Amygdala (tissue), 56 donors: ENCODE measurements around the gene PHACTR3.
A peak's percentile ranks its signal among the peaks of the same experiment; 100 is the strongest.
"Not testable (repeated sequence)": the region's sequence is repeated elsewhere in the genome, so short reads cannot be mapped to it uniquely, and the experiment has no call there.

Experiments
- DNase-seq, 56 donors: peaks; one replicate each; lab custom pipeline; 2025; lab: John Stamatoyannopoulos, UW

PHACTR3 gene

GRCh38 chr20:59603781-59604541 lies at the start of gene PHACTR3:
Gene PHACTR3 (plus strand): TSS chr20:59604540. CDS start chr20:59605015, 475 bp downstream.
- DNase-seq, result peak in 47 of 56 donors; percentile 23 to 82 (median 65)

- DNase-seq, result not testable (repeated sequence)
Observed at GRCh38 chr20:59557733-59558529, 46.4 kb upstream of the PHACTR3 start.

- DNase-seq, result no peak
Observed at GRCh38 chr20:59559024-59559817, 45.1 kb upstream of the PHACTR3 start.

- no peak for DNase-seq
Observed at GRCh38 chr20:59559863-59560262, 44.5 kb upstream of the PHACTR3 start.

- peak in 1 of 56 donors; percentile 29 for DNase-seq
Observed at GRCh38 chr20:59560588-59561227, 43.6 kb upstream of the PHACTR3 start.

- DNase-seq, result no peak
Observed at GRCh38 chr20:59561228-59561605, 43.1 kb upstream of the PHACTR3 start.

GRCh38 chr20:59561614-59562277 lies 42.6 kb upstream of the PHACTR3 start:
- no peak for DNase-seq

GRCh38 chr20:59564171-59564570 lies 40.2 kb upstream of the PHACTR3 start:
- no peak for DNase-seq

GRCh38 chr20:59564943-59565342 lies 39.4 kb upstream of the PHACTR3 start:
- DNase-seq, result no peak

GRCh38 chr20:59565768-59566461 lies 38.4 kb upstream of the PHACTR3 start:
- DNase-seq, result no peak

GRCh38 chr20:59566631-59567524 lies 37.5 kb upstream of the PHACTR3 start:
- DNase-seq, result no peak

- DNase-seq, result no peak
Observed at GRCh38 chr20:59567585-59568508, 36.5 kb upstream of the PHACTR3 start.

GRCh38 chr20:59568509-59569024 lies 35.8 kb upstream of the PHACTR3 start:
- DNase-seq, result no peak

GRCh38 chr20:59569305-59569704 lies 35.0 kb upstream of the PHACTR3 start:
- no peak for DNase-seq

GRCh38 chr20:59571151-59571550 lies 33.2 kb upstream of the PHACTR3 start:
- no peak for DNase-seq

GRCh38 chr20:59571551-59572314 lies 32.6 kb upstream of the PHACTR3 start:
- peak in 47 of 56 donors; percentile 18 to 80 (median 57) for DNase-seq
